CD14-positive monocyte (primary cell): Measurements from ENCODE around the gene TGM2. TPM values are rescaled to one million over a fixed set of nuclear protein-coding genes. Genes with fewer than 3 reads are reported as not detected.

Experiments used
- DNase-seq, 3 donors: peaks; one replicate each; pipeline ENCODE4 v3.0.0-alpha.2; 2011 to 2022
- H2AFZ ChIP-seq: 2 replicates; pipeline ENCODE4 v1.6.0; 2012; ENCODE audit warnings: mild to moderate bottlenecking, low read depth, low read length, inconsistent platforms; ENCODE audit not compliant: insufficient read depth, poor library complexity, severe bottlenecking
- H3K27ac ChIP-seq, 2 donors: 1 replicate in 1 of 2; 2 replicates in 1 of 2; pipeline ENCODE4 v1.5.1; 2012 to 2013; ENCODE audit warnings: low read length in 2 of 2, control low read depth in 1 of 2, inconsistent platforms in 1 of 2, low read depth in 1 of 2, mild to moderate bottlenecking in 1 of 2
- H3K27me3 ChIP-seq, 2 donors: one replicate each; pipeline versions ENCODE4 v1.6.0 to v1.6.1; 2011 to 2013; ENCODE audit warnings: low read length in 2 of 2; ENCODE audit not compliant: control insufficient read depth in 2 of 2, insufficient read depth in 2 of 2
- H3K36me3 ChIP-seq, 2 donors: replicated peaks in 1 of 2; 1 replicate in 1 of 2; 2 replicates in 1 of 2; pipeline versions ENCODE4 v1.5.1 to v1.6.1; 2012 to 2013; ENCODE audit warnings: low read length in 2 of 2, control low read depth in 1 of 2, inconsistent platforms in 1 of 2, mild to moderate bottlenecking in 1 of 2; ENCODE audit not compliant: insufficient read depth in 2 of 2, control insufficient read depth in 1 of 2
- H3K4me1 ChIP-seq, 2 donors: 1 replicate in 1 of 2; 2 replicates in 1 of 2; pipeline versions ENCODE4 v1.5.1 to v1.6.1; 2012 to 2013; ENCODE audit warnings: low read length in 2 of 2, control low read depth in 1 of 2, inconsistent platforms in 1 of 2, mild to moderate bottlenecking in 1 of 2, moderate library complexity in 1 of 2; ENCODE audit not compliant: insufficient read depth in 2 of 2, control insufficient read depth in 1 of 2
- H3K4me2 ChIP-seq: replicated peaks from 2 replicates; pipeline ENCODE3; 2012; ENCODE audit warnings: low read length, moderate library complexity, mild to moderate bottlenecking; ENCODE audit not compliant: poor library complexity, severe bottlenecking; ENCODE audit errors: extremely low read depth
- H3K4me3 ChIP-seq, 3 experiments: fragments of 200-600 bp in 1 of 3; sonication (generic) in 1 of 3; replicated peaks in 1 of 3; 1 replicate in 2 of 3; 2 replicates in 1 of 3; pipeline ENCODE4 v1.5.1; 2011 to 2013; ENCODE audit warnings: low read length in 3 of 3, mild to moderate bottlenecking in 3 of 3, control low read depth in 2 of 3, low read depth in 2 of 3, inconsistent platforms in 1 of 3, moderate library complexity in 1 of 3
- H3K79me2 ChIP-seq: 2 replicates; pipeline ENCODE4 v1.6.0; 2012; ENCODE audit warnings: mild to moderate bottlenecking, control low read depth, inconsistent platforms, low read length, moderate library complexity; ENCODE audit not compliant: insufficient read depth
- H3K9ac ChIP-seq: 2 replicates; pipeline ENCODE4 v1.6.0; 2017; ENCODE audit warnings: low read length, mild to moderate bottlenecking; ENCODE audit not compliant: insufficient read depth, poor library complexity, severe bottlenecking
- H3K9me3 ChIP-seq, 2 donors: replicated peaks in 1 of 2; 1 replicate in 1 of 2; 2 replicates in 1 of 2; pipeline versions ENCODE4 v1.5.1 to v1.6.1; 2012 to 2013; ENCODE audit warnings: low read length in 2 of 2, control low read depth in 1 of 2; ENCODE audit not compliant: control insufficient read depth in 1 of 2, insufficient read depth in 1 of 2
- H4K20me1 ChIP-seq: 2 replicates; pipeline ENCODE4 v1.6.0; 2012; ENCODE audit warnings: mild to moderate bottlenecking, low read length, control low read depth, moderate library complexity; ENCODE audit not compliant: insufficient read depth
- H3K27ac Mint-ChIP-seq, 7 donors: one replicate each; pipeline ENCODE4 v1.8.0; 2020; ENCODE audit warnings: mild to moderate bottlenecking in 7 of 7, mixed read lengths in 7 of 7, moderate library complexity in 6 of 7, inconsistent platforms in 2 of 7
- H3K27me3 Mint-ChIP-seq, 3 donors: one replicate each; pipeline ENCODE4 v1.8.0; 2021 to 2022; ENCODE audit warnings: low read depth in 3 of 3, mild to moderate bottlenecking in 3 of 3, mixed read lengths in 3 of 3, moderate library complexity in 3 of 3, inconsistent platforms in 1 of 3
- H3K36me3 Mint-ChIP-seq, 2 donors: one replicate each; pipeline ENCODE4 v1.8.0; 2020; ENCODE audit warnings: mixed read lengths in 2 of 2, inconsistent platforms in 1 of 2, mild to moderate bottlenecking in 1 of 2
- H3K4me1 Mint-ChIP-seq: one replicate; pipeline ENCODE4 v1.8.0; 2020; ENCODE audit warnings: mild to moderate bottlenecking, mixed read lengths
- H3K4me3 Mint-ChIP-seq, 2 donors: one replicate each; pipeline ENCODE4 v1.8.0; 2020; ENCODE audit warnings: mild to moderate bottlenecking in 2 of 2, mixed read lengths in 2 of 2, moderate library complexity in 1 of 2
- H3K9me3 Mint-ChIP-seq, 7 donors: one replicate each; pipeline ENCODE4 v1.8.0; 2020 to 2022; ENCODE audit warnings: mixed read lengths in 7 of 7, mild to moderate bottlenecking in 6 of 7, moderate library complexity in 6 of 7, inconsistent platforms in 2 of 7
- CTCF ChIP-seq: fragments of 200-600 bp; IDR thresholded peaks from one replicate; pipeline ENCODE4 v1.8.0; 2022; ENCODE audit warnings: antibody characterized with exemption, mild to moderate bottlenecking
- WGBS: methylation state at CpG from one replicate; pipeline ENCODE4 v1.1.5; 2013; ENCODE audit warnings: missing lambda C conversion rate; ENCODE audit not compliant: insufficient coverage; 5-methylcytosine and 5-hydroxymethylcytosine counted together
- intact Hi-C, 2 donors: fragments of 100-400 bp; cut with micrococcal nuclease; formaldehyde crosslinking; loops; one replicate each; pipeline versions ENCODE4 v1.15.0 to v1.15.1; 2023
- polyA plus RNA-seq, 3 donors: library from polyadenylated mRNA; depleted of rRNA in 1 of 3; unstranded in 2 of 3; stranded (reverse) in 1 of 3; fragments of 300-500 nt in 2 of 3; fragments of >200 nt in 1 of 3; fragmentation: Illumina TruSeq in 2 of 3; gene quantifications; 1 replicate in 2 of 3; 2 replicates in 1 of 3; pipeline ENCODE4 v1.2.3, GENCODE V29; 2012 to 2021

The TGM2 gene
- polyA plus RNA-seq, 3 donors, result 0.47 to 1.7 (median 1.6) TPM

- 95% methylated on average over 6 of the region's 9 CpGs for WGBS
- intact Hi-C loops, result no loop called here
- H3K27ac ChIP-seq, result no peak overlapping the region
These were observed 27.3 kb upstream of the TGM2 start for GRCh38 chr20:38192323-38192885.

GRCh38 chr20:38191654-38192053 is 26.6 kb upstream of the TGM2 start:
- peaks cover 3 to 6% (median 6%) of the 10 kb centered on the region in 3 donors for H3K27me3 Mint-ChIP-seq
- Histone ChIP-seq H3K4me2 (no peak overlapping the region), H4K20me1 (no peaks in the 10 kb centered on the region), H3K79me2 (no peaks in the 10 kb centered on the region), H3K9me3 (no peaks in the 10 kb centered on the region), H3K4me1 (peaks cover 27 to 39% of the 10 kb centered on the region in 2 donors), H3K9ac (no peak overlapping the region), H3K36me3 (no peaks in the 10 kb centered on the region), H2AFZ (no peak overlapping the region), H3K27me3 (no peaks in the 10 kb centered on the region), H3K27ac (no peak overlapping the region), H3K4me3 (no peak overlapping the region)
- 82% methylated on average over 4 of the region's 5 CpGs for WGBS
- H3K27ac Mint-ChIP-seq, result peak overlapping the region in 2 of 7 donors; percentile 39 to 78
- TF ChIP-seq CTCF, result no peak
- intact Hi-C loops, result no loop called here
- peaks cover 0 to 2% (median 0%) of the 10 kb centered on the region in 7 donors for H3K9me3 Mint-ChIP-seq
- peaks cover 0 to 3% of the 10 kb centered on the region in 2 donors for H3K36me3 Mint-ChIP-seq
- peaks cover 49% of the 10 kb centered on the region for H3K4me1 Mint-ChIP-seq
- DNase-seq, result peak in 1 of 3 donors; percentile 28
- no peak overlapping the region for H3K4me3 Mint-ChIP-seq

More at GRCh38 chr20:38192323-38192885, 27.3 kb upstream of the TGM2 start:
- no peaks in the 10 kb centered on the region for H3K36me3 ChIP-seq
- peaks cover 49% of the 10 kb centered on the region for H3K4me1 Mint-ChIP-seq
- peak overlapping the region in 2 of 7 donors; percentile 41 to 52 for H3K27ac Mint-ChIP-seq
- H2AFZ ChIP-seq, result no peak overlapping the region
- H3K9me3 ChIP-seq, result no peaks in the 10 kb centered on the region
- H3K4me2 ChIP-seq, result no peak overlapping the region
- H3K9me3 Mint-ChIP-seq, result peaks cover 0 to 6% (median 0%) of the 10 kb centered on the region in 7 donors
- no peaks in the 10 kb centered on the region for H3K27me3 ChIP-seq
- peaks cover 3 to 6% (median 6%) of the 10 kb centered on the region in 3 donors for H3K27me3 Mint-ChIP-seq
- peaks cover 29 to 39% of the 10 kb centered on the region in 2 donors for H3K4me1 ChIP-seq
- H4K20me1 ChIP-seq, result no peaks in the 10 kb centered on the region
- H3K36me3 Mint-ChIP-seq, result peaks cover 0 to 3% of the 10 kb centered on the region in 2 donors
- DNase-seq, result no peak
- H3K9ac ChIP-seq, result no peak overlapping the region
- no peak overlapping the region for H3K4me3 Mint-ChIP-seq
- H3K79me2 ChIP-seq, result no peaks in the 10 kb centered on the region
- TF ChIP-seq CTCF, result no peak
- no peak overlapping the region for H3K4me3 ChIP-seq
